ENCODE results near the gene GPAT2.

GRCh38 chr2:96081042-96081441 lies 46.3 kb upstream of the GPAT2 start:
- no peak for TF ChIP-seq CTCF (IDR thresholded peaks at IDR 0.05; ENCODE audit: control extremely low read depth in 1 of 3, insufficient read depth in 1 of 3, low read depth in 1 of 3, low read length in 3 of 3)
- no peak for TF ChIP-seq CEBPB (IDR thresholded peaks at IDR 0.05; ENCODE audit: low read depth, low read length)
- TF ChIP-seq POLR2A (IDR thresholded peaks at IDR 0.05; ENCODE audit: control extremely low read depth in 1 of 2, low read depth in 2 of 2, low read length in 2 of 2), result no peak
- TF ChIP-seq POLR2AphosphoS5 (IDR thresholded peaks at IDR 0.05; ENCODE audit: low read depth, low read length), result no peak
- TF ChIP-seq EZH2 (IDR thresholded peaks at IDR 0.05; ENCODE audit: low read depth, low read length, severe bottlenecking), result no peak
- TF ChIP-seq KDM1A (IDR thresholded peaks at IDR 0.05; ENCODE audit: borderline replicate concordance, low read length), result no peak
- TF ChIP-seq SRF (IDR thresholded peaks at IDR 0.05; ENCODE audit: low read depth, low read length), result no peak
- no peak for TF ChIP-seq NRF1 (IDR thresholded peaks at IDR 0.05; ENCODE audit: low read depth, low read length)
- TF ChIP-seq TCF12 (IDR thresholded peaks at IDR 0.05; ENCODE audit: low read depth, low read length), result no peak
- TF ChIP-seq EGR1 (IDR thresholded peaks at IDR 0.05; ENCODE audit: borderline replicate concordance, low read depth, low read length), result no peak
- no peak for TF ChIP-seq SP1 (IDR thresholded peaks at IDR 0.05; ENCODE audit: low read depth, low read length)
- no peak for TF ChIP-seq MAX (IDR thresholded peaks at IDR 0.05)
